Measurements from ENCODE around the gene PPP1R14B.
A peak's percentile ranks its signal among the peaks of the same experiment; 100 is the strongest.

The PPP1R14B gene

DNA sequence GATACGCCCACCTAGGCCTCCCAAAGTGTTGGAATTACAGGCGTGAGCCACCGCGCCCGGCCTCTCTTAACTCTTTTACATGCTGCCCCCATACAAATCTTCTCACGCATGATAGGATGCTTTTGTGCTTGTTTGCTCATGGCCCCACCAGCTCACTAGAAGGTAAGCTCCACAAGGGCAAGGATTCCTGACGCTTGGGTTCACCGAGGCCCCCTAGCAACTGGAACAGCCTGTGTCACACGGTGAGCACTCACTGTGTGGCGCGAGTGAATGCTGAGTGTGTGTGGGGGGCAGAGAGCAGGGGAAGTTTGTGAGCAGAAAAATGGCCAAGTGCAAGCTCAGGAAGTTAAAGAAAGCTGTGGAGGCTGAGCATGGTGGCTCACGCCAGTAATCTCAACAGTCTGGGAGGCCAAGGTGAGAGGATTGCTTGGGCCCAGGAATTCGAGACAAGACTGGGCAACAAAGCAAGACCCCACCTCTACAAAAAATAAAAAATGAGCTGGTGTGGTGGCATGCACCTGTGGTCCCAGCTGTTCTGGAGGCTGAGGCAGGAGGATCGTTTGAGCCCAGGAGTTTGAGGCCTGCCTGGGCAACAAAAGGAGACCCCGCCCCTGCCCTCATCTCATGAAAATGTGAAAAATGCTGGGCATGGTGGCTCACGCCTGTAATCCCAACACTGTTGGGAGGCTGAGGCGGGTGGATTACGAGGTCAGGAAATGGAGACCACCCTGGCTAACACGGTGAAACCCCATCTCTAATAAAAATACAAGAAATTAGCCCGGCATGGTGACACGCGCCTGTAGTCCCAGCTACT is 35.4 kb upstream of the PPP1R14B start:
- no peak for DNase-seq

DNA sequence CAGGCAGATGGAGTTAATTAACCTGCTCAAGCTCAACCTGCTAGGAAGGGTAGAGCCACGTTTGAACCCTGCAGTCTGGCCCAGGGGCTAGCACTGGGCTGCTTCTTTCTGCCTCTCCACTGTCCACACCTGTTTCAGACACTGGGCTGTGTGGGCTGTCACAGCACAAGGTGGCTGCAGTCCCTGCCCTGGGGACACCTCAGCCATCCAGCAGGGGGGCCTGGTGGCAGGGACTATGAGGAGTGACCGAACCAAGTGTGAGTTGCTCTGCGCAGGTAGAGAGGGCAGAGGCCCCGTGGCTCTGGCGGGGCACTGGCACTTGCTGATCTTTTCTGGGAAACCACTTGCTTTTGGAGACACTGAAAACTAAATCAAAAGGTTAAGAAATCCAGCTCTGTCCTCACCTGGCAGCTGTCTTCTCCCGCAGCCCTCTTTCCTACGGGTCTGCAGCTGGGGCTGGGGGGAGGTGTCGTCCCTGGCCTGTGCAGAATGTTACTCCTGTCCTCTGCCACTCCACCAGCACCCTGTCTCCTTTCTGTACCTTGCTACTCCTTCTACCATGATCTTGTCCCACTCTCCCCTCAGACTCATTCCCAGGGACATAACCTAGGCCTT is 31.9 kb upstream of the PPP1R14B start:
- no peak for DNase-seq

DNA sequence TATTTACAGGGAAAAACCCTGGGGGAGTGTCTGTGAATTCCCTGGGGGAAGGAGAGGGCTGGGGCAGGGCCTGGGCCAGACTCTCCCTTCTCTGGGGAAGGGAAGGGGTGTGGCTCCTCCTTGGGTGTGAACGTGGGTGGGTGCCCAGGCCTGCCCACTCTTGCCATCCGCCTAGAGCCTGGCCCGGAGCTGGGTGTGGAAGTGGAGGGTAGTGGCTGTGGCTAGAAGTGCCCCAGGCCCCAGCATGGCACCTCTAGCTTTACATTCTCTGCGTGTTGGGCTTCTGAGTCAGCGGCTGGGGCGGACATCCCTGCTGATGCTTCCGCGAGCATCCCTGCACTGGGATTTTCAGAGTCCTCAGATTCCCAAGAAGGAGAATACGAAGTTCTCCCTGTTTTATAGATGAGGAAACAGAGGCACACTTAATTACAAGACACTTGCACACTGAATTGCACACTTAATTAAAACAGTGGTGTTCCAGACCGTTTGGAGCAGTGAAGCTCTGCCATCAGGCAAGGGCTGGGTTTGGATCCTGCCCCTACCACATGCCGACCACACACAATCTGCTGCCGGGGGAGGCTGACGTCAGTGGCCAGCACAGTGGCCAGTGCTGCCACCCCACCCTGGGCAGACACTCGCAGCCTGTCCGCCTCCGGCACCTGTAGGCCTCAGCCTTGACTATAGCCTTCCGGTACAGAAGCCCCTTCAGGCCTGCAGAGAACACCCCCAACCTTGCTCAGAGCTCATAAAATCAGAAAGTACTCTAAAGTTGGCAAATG is 30.1 kb upstream of the PPP1R14B start:
- no peak for DNase-seq

DNA sequence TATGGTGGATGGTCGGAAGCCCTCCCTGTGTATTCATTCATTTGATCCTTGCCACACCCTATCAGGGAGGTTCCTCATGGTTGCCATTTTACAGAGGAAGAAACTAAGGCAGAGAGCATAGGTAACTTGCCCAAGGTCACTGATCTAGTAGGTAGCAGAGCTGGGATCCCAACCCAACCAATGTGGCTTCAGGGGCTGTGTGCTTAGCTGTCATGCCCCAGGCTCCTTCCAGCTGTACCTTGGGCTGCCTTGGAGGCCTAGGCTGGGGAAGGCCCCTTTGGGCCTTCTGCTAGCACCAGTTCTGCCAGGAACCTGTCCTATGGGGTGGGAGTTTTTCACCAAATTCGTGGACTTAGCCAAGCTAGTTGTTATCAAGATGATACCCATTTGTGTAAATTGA is 29.1 kb upstream of the PPP1R14B start:
- no peak for DNase-seq

DNA sequence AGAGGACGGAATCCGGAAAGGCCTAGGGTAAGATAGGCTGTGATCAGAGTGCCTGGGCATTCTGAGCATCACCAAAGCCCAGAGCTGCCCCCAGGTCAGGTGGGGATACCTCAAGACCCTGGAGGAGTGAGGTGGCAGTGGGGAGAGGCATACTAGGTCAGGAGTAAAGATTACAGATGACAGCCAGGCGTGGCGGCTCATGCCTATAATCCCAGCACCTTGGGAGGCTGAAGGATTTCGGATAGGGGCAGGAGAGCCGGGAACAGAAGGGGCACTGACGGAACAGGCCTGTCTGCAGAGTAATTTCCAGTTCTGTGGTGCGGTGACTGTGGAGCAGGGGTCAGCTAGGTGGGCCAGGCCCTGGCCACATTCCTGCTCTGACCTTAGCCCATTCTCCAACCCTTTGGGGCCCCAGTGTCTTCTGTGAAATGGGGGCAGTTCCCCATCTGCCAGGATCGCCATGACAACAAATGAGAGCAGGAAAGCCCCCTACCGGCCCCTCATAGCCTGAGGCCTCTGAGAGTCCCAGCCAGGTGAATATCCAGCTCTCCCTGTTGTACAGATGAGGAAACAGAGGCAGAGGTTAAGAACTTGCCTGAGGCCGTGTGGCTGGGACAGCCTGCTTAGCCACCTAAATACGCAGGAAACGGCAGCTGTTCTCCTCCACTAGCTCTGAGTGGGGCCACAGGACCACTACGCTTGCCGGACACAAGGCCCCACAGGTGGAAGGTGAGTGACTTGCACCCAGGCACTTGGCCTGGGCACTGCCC is 28.5 kb upstream of the PPP1R14B start:
- DNase-seq = no peak

DNA sequence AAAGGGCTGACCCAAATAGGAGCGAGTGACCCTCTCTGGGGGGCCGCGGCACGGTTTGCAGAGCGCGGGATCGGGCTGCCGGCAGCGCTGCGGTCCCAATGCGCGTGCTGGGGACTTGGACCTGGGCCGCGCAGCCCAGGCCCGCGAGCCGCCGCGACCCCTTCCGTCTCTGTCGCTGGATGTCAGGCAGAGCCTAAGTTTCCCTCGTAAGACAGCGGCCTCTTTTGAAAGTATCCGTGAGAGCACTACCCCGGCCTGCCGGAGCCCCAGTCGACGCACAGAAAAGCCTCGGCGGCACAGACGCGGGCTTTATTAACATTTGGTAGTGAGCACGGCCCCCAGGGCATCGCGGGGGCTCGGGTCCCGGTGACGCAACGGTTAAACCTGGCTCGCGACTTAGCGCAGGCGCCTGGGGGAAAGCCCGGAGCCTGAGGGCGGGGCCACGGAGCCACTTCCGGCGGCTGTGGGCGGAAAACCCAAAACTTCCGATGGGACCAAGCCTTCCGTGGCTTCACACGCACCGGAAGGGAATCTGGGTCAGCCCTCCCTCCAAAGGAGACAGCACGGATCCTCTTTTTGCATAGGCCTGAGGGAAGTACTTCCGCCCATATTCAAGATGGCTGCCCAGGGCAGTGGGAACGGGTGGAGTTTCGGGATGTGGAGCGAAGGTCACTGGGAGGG is 22.9 kb upstream of the PPP1R14B start:
- DNase-seq = peak; percentile 99

DNA sequence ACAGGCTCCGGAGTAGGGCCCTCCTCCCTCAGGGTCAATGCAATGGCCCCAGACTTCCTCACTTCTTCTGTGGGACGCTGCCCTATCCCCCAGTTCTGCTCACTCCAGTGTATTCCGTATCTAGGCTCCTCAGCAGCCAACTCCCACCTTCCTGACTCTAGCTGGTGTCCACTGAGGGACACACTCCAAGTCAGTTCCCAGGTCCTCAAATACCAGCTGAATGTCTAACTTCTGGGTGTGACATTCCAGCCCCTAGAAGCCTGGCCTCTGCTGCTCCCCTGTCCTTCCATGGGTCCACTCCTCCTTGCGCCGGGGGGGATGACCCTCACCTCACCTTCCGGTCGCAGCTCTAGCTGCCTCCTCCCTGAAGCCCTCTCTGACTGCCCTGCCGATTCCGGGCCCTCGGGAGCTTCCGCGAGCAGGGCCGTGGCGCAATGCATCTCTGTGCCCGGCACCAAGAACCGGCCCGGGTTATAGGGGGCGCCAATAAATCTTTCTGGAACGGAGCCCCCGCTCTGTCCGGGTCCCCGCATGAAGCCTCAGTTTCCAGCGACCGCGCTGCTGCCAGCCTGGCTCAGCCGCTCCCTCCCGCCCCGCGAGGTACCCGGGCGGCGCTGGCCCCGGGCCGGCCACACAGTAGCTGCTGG is 22.3 kb upstream of the PPP1R14B start:
- peak; percentile 45 to 65 for DNase-seq

DNA sequence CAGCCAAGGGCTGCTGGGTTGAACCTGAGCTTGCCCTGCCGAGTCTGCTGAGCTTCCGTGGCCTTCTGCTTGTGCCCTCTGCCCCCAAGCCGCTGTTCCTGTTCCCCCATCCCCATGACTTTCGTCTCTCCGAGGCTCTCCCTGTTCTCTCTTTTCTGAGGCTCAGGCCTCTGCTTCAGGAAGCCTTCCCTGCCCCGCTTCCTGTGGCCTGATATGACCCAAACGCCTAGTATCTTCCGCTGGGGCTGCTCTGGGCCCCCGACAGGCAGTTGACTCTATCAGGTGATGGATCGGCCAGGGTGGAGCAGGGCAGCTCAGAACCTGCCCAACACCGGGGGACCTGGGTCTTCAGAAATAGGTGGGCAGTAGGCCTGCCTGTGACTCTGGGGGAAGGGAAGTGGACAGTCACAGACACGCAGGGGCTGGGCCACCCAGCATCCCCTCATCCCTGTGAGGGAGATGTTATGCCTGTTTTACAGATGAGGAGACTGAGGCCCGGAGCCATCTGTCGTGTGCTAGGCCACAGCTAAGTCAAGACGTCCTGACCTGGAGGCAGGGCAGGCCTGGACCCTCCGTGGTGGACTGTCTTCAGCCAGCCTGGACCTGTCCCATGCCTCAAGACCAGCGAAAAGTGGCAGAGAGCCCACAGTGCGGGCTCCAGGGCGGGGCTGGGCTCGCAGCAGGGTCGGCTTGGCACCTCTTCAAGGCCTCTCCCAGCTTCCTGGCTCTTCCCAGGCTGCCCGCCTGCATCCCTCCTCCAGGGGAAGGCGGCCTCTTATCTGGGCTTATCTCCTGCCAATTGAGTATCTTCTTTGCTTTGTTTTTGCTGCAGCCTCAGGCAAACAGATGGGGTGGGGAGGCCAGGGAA is 21.5 kb upstream of the PPP1R14B start:
- no peak for DNase-seq

DNA sequence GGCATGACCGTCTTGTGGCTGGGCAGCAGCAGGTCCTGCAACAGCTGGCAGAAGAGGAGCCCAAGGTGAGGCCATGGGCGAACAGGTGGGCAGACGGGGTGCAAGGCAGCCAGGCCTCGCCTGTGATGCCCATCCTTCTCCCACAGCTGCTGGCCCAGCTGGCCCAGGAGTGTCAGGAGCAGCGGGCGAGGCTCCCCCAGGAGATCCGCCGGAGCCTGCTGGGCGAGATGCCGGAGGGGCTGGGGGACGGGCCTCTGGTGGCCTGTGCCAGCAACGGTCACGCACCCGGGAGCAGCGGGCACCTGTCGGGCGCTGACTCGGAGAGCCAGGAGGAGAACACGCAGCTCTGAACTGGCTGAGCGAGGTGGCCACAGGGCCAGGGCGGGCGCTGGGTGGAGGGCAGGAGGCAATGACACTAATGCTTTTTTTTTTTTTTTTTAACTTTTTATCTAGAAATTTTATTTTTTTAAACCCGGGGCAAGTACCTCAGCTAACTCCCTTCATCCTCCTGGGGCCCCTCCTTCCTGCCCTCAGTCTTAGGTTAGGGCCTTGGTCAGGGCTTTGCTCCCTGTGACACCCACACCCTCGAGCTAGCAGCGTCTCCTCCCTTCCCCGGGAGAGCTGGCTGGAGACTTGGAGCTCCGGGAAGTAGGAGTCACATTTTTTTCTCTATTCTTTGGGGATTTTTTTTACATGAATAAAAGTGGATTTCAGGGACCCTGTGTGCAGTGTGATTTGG is 20.6 kb upstream of the PPP1R14B start:
- no peak for DNase-seq

DNA sequence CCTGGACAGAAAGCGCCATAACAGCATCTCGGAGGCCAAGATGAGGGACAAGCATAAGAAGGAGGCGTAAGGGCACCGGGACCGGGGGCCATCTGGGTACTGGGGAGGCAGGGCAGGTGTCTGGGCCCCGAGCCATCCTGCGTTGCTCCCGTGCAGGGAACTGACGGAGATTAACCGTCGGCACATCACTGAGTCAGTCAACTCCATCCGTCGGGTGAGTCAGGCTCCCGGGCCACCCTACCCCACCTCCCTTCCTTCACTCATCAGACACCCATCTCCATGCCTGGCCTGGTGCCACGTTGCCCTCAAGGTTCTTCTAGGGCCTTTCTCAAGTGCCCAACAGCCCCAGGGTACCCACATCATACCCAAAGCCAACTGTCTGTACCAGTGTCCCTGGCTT is 19.6 kb upstream of the PPP1R14B start:
- no peak for DNase-seq

DNA sequence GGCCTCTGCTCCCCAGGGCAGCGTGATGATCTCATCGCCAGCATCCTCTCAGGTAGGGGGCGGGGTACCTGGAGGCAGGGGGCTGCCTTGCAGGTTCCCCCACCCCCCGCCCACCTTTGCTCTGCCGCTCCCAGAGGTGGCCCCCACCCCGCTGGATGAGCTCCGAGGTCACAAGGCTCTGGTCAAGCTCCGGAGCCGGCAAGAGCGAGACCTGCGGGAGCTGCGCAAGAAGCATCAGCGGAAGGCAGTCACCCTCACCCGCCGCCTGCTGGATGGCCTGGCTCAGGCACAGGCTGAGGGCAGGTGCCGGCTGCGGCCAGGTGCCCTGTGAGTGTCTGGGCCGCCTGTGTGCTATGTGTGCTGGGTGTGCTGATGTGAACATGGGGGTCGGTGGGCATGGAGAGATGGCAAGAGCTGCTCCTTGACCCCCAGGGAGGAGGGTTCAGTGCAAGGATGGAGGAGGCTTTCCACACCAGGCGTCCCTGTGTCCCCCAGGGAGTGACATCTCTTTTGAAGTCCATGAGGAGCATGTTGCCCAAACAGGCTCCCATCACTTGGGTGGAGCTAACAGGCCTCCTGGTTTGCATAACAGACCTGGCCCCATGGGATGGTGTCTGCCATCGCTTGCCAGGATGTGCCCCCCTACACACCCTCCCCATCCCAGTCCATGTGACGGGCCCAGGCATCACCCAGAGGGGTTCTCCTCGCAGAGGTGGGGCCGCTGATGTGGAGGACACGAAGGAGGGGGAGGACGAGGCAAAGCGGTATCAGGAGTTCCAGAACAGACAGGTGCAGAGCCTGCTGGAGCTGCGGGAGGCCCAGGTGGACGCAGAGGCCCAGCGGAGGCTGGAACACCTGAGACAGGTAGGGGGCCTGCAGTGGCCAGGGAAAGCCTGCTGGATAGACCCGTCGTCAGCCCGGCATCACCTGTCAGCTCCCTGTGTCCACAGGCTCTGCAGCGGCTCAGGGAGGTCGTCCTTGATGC is 18.7 kb upstream of the PPP1R14B start:
- no peak for DNase-seq

DNA sequence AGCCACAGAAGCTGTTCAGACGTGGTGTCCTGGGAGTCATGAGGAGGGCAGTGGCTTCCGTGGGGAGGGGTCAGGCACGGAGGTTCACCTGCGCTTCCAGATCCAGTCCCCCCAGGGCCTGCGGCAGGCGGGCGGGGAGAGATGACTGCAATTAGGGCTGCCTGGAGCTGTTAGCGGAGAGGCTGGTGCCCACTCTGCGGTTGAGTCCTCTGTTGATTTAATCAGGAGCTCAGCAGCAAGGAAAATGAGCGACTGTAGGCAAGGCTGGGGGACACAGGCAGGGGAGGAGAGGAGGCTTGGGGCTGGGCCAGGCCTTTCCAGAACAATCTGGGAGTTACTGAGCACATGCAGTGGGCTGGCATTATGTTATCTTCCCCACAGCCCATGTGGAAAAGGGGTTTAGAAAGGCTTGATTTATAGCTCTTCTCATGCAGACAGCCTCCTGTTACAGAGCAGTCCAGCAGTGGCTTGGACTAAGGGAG is 17.7 kb upstream of the PPP1R14B start:
- no peak for DNase-seq

DNA sequence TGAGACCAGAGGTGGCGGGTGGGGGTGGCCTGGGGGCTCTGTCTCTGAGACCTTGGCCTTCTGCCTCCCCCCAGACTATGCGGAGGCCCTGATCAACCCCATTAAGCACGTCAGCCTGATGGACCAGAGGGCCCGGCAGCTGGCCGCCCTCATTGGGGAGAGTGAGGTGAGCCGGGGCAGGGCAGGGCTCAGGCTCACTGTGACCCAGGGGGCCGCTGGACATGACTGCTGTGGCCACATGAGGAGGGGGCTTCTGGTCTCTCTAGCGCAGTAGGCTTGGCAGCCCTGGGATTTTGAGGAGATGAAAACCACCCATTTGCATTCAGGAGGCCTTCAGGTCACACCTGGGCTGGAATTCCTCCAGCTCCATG is 17.2 kb upstream of the PPP1R14B start:
- DNase-seq = no peak

DNA sequence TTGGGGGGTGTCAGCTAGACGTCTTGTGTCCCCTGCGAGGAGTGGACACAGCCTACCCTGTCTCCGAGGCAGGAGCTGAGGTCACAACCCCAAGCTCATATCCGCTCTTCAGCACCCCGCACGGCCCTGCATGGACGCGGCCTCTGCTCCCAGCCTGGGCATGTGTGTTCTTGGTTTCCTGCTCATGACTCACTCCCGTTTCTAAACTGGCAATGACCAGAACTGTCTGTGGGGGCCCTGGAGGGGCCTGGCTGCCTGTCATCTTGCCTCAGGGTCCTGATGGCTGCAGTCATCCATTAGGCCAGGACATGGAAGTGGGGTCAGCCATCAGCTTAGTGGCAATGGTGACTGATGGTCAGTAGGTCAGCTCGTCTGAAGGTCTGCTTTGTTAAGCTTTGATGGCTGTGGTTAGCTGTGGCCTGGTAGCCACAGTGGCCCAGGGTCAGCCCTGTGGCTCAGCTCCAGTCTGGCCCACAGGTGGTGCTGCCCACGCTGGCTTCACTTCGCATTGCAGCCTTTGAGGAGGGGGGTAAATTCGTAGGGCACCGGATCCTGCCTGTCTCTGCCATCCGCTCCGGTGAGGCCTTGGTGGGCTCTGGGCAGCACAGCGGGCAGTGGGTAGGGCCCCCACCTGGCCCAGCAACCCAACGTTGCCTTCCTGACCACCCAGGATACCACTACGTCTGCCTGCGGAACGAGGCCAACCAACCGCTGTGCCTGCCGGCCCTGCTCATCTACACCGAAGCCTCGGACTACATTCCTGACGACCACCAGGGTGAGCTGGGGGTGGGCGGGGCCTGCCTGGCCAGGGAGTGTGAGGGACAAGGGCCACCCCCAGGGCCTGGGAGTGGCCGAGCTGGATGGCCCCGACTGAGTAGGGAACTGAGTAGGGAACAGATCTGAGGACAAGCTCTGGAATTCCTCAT is 16.5 kb upstream of the PPP1R14B start:
- no peak for DNase-seq

DNA sequence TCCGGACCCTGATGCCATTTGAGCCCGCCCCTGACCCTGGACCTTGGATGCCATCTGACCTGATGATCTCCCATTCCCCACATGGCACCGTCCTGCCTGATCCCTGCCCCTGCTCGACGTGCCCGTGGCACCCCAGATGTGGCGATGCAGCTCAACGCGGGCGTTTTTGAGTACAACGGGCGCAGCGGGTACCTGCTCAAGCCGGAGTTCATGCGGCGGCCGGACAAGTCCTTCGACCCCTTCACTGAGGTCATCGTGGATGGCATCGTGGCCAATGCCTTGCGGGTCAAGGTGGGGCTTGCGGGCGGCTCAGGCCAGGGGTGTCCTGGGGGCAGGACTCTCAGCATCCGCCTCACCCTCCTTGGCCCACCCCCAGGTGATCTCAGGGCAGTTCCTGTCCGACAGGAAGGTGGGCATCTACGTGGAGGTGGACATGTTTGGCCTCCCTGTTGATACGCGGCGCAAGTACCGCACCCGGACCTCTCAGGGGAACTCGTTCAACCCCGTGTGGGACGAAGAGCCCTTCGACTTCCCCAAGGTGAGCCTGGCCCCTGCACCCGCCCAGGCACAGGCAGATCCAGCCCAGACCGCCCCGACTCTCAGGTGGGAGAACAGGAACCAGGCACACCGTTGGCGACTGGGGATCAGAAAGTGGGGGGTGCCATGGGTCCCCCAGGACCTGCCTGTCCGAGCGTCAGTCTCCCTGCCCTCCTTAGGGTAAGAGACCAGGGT is 15.7 kb upstream of the PPP1R14B start:
- DNase-seq = no peak

DNA sequence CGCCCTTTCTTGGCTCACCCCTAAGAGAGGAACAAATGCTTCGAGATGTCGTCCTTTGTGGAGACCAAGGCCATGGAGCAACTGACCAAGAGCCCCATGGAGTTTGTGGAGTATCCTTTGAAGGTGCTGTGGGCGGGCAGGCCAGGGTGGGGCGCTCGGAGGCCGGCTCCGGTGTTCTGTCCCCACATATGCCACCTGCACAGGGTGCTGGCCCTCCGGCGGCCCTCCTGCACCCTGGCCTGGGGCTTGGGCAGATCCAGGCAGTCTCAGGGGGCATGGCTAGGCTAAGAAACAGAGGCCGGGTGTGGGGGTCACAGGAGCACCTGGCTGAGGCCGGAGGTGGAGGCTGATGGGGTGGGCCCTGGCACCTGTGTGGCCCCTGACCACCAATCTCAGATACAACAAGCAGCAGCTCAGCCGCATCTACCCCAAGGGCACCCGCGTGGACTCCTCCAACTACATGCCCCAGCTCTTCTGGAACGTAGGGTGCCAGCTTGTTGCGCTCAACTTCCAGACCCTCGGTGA is 14.9 kb upstream of the PPP1R14B start:
- no peak for DNase-seq
